HEK293 (cell line): Measurements from ENCODE around the gene NXPE4.

Experiments used
- CTCF ChIA-PET: fragments of 350-600 bp; formaldehyde crosslinking; extraction: SDS; loops from one replicate; lab custom pipeline; 2021; ENCODE audit warnings: antibody characterized with exemption; lab: Yijun Ruan, JAX
- POLR2A ChIA-PET: fragments of 300-600 bp; formaldehyde crosslinking; extraction: SDS; loops from one replicate; lab custom pipeline; 2020; ENCODE audit warnings: antibody characterized with exemption, inconsistent platforms; lab: Yijun Ruan, JAX
- H3K27ac ChIP-seq: fragments of 200-500 bp; sonication (Bioruptor generic); 2 replicates; pipeline ENCODE4 v1.5.1; 2014; ENCODE audit warnings: low read depth, low read length, control low read depth, inconsistent platforms; ENCODE audit errors: extremely low read depth
- H3K36me3 ChIP-seq, 2 experiments: fragments of 200-500 bp in 1 of 2; sonication (Bioruptor generic) in 1 of 2; 1 replicate in 1 of 2; 2 replicates in 1 of 2; pipeline ENCODE4 v1.5.1; 2014 to 2017; ENCODE audit warnings: inconsistent platforms in 2 of 2, low read length in 2 of 2; ENCODE audit not compliant: control insufficient read depth in 2 of 2, insufficient read depth in 1 of 2
- H3K4me1 ChIP-seq: fragments of 200-500 bp; sonication (Bioruptor generic); 2 replicates; pipeline ENCODE4 v1.5.1; 2014; ENCODE audit warnings: mild to moderate bottlenecking, low read length, inconsistent platforms; ENCODE audit not compliant: control insufficient read depth, insufficient read depth
- H3K4me3 ChIP-seq: 2 replicates; pipeline ENCODE4 v1.5.1; 2011; ENCODE audit warnings: low read depth, mild to moderate bottlenecking, control low read depth, low read length, moderate library complexity
- H3K9me3 ChIP-seq: fragments of 200-500 bp; sonication (Bioruptor generic); 2 replicates; pipeline ENCODE4 v1.5.1; 2014; ENCODE audit warnings: low read depth, low read length, inconsistent platforms; ENCODE audit not compliant: control insufficient read depth, insufficient read depth
- FEZF1 ChIP-seq: fragments of 450-650 bp; formaldehyde crosslinking; IDR thresholded peaks from 2 replicates; pipeline ENCODE4 v1.5.1; 2016; ENCODE audit warnings: missing biosample characterization, missing genetic modification characterization
- PRDM1 ChIP-seq: fragments of 450-650 bp; formaldehyde crosslinking; IDR thresholded peaks from 2 replicates; pipeline ENCODE4; 2016; ENCODE audit warnings: missing biosample characterization, missing genetic modification characterization
- PRDM6 ChIP-seq: fragments of 450-650 bp; formaldehyde crosslinking; IDR thresholded peaks from 2 replicates; pipeline ENCODE4 v1.5.1; 2017; ENCODE audit warnings: missing biosample characterization, missing genetic modification characterization
- TRIM28 ChIP-seq: IDR thresholded peaks from 2 replicates; pipeline ENCODE4 v1.6.1; 2011; ENCODE audit warnings: low read length, control low read depth, borderline replicate concordance
- ZBTB20 ChIP-seq: fragments of 450-650 bp; formaldehyde crosslinking; IDR thresholded peaks from 2 replicates; pipeline ENCODE4 v1.5.1; 2016; ENCODE audit warnings: missing biosample characterization, missing genetic modification characterization
- ZEB2 ChIP-seq: fragments of 450-650 bp; formaldehyde crosslinking; IDR thresholded peaks from 2 replicates; pipeline ENCODE4 v1.5.1; 2016; ENCODE audit warnings: missing biosample characterization, missing genetic modification characterization
- ZNF157 ChIP-seq: fragments of 450-650 bp; formaldehyde crosslinking; IDR thresholded peaks from 2 replicates; pipeline ENCODE4 v1.5.1; 2016; ENCODE audit warnings: missing biosample characterization, missing genetic modification characterization
- ZNF223 ChIP-seq: fragments of 450-650 bp; formaldehyde crosslinking; IDR thresholded peaks from 2 replicates; pipeline ENCODE4 v1.5.1; 2016; ENCODE audit warnings: missing biosample characterization, missing genetic modification characterization
- ZNF266 ChIP-seq: fragments of 450-650 bp; formaldehyde crosslinking; IDR thresholded peaks from 2 replicates; pipeline ENCODE4 v1.5.1; 2016; ENCODE audit warnings: missing biosample characterization, missing genetic modification characterization, low read depth
- ZNF449 ChIP-seq: fragments of 450-650 bp; formaldehyde crosslinking; IDR thresholded peaks from 2 replicates; pipeline ENCODE4 v1.5.1; 2017; ENCODE audit warnings: missing biosample characterization, mild to moderate bottlenecking, missing genetic modification characterization, moderate library complexity
- ZNF555 ChIP-seq: fragments of 450-650 bp; formaldehyde crosslinking; conservative IDR thresholded peaks from 2 replicates; pipeline ENCODE4 v1.5.1; 2017; ENCODE audit warnings: missing biosample characterization, mild to moderate bottlenecking, missing genetic modification characterization, inconsistent platforms
- ZNF600 ChIP-seq: fragments of 450-650 bp; formaldehyde crosslinking; IDR thresholded peaks from 2 replicates; pipeline ENCODE4 v1.5.1; 2016; ENCODE audit warnings: missing biosample characterization, missing genetic modification characterization
- ZNF629 ChIP-seq: fragments of 450-650 bp; formaldehyde crosslinking; IDR thresholded peaks from 2 replicates; pipeline ENCODE4 v1.5.1; 2017; ENCODE audit warnings: missing biosample characterization, missing genetic modification characterization
- ZNF645 ChIP-seq: fragments of 450-650 bp; formaldehyde crosslinking; IDR thresholded peaks from 2 replicates; pipeline ENCODE4; 2016; ENCODE audit warnings: missing biosample characterization, missing genetic modification characterization
- ZNF768 ChIP-seq: fragments of 450-650 bp; formaldehyde crosslinking; IDR thresholded peaks from 2 replicates; pipeline ENCODE4 v1.5.1; 2018; ENCODE audit warnings: missing biosample characterization, mild to moderate bottlenecking, missing genetic modification characterization
- ZNF843 ChIP-seq: fragments of 450-650 bp; formaldehyde crosslinking; IDR thresholded peaks from 2 replicates; pipeline ENCODE4 v1.5.1; 2016; ENCODE audit warnings: missing biosample characterization, missing genetic modification characterization
- ZSCAN4 ChIP-seq: fragments of 450-650 bp; formaldehyde crosslinking; IDR thresholded peaks from 2 replicates; pipeline ENCODE4 v1.5.1; 2017; ENCODE audit warnings: missing biosample characterization, missing genetic modification characterization

The NXPE4 gene

GRCh38 chr11:114562166-114562916 is 33.2 kb downstream of the NXPE4 start (continued):
- TF ChIP-seq ZNF555 (tag by site-specific recombination): no peak

- Histone ChIP-seq H3K36me3 (no peaks in the 10 kb centered on the region), H3K27ac (no peak within 1 kb of the TSS), H3K4me1 (peaks cover 2% of the 10 kb centered on the region), H3K4me3 (no peak within 1 kb of the TSS), H3K9me3 (no peaks in the 10 kb centered on the region)
- ChIA-PET POLR2A (no interaction called here), CTCF (interaction anchor here (0.5 to 1.0 kb wide), 4 partner anchors 9 to 219 kb away, joined by 3 to 4 read pairs (median 3); no protein-coding TSS in a partner anchor)
- TF ChIP-seq PRDM1 (tag by site-specific recombination) (peak; percentile 51), PRDM6 (0 out of 2 replicates have a peak, but pooled peaks have one; percentile 33), ZNF449 (tag by site-specific recombination) (no peak), FEZF1 (peak; percentile 56; the same call in 1 of the 2 replicates), ZNF843 (0 out of 2 replicates have a peak, but pooled peaks have one; percentile 31)
These were observed 35.9 kb downstream of the NXPE4 start, which contains the start of gene NXPE1 for GRCh38 chr11:114559425-114560310. Gene NXPE1 (minus strand): TSS chr11:114559881. CDS start chr11:114551201, 8,680 bp downstream.

GRCh38 chr11:114556135-114556534 is 39.5 kb downstream of the NXPE4 start:
- no peaks in the 10 kb centered on the region; the same call in 1 of the 2 replicates for H3K4me1 ChIP-seq
- no peaks in the 10 kb centered on the region for H3K36me3 ChIP-seq
- ChIA-PET CTCF (no interaction called here), POLR2A (no interaction called here)
- no peak overlapping the region for H3K4me3 ChIP-seq
- no peak overlapping the region for H3K27ac ChIP-seq
- TF ChIP-seq ZSCAN4 (no peak), ZNF629 (tag by site-specific recombination) (no peak), TRIM28 (no peak), ZBTB20 (tag by site-specific recombination) (no peak), ZNF645 (tag by site-specific recombination) (no peak), ZNF223 (tag by site-specific recombination) (no peak), ZNF600 (tag by site-specific recombination) (no peak), ZNF266 (tag by site-specific recombination) (no peak), ZEB2 (tag by site-specific recombination) (no peak), ZNF157 (tag by site-specific recombination) (no peak), FEZF1 (no peak), ZNF768 (tag by site-specific recombination) (no peak)
- H3K9me3 ChIP-seq: no peaks in the 10 kb centered on the region
